Skeletal muscle satellite cell (primary cell): Measurements from ENCODE around the gene ZBTB45.

ENCODE experiments used
- H3K27me3 ChIP-seq: 2 replicates; pipeline ENCODE4 v1.7.0; 2013; ENCODE audit warnings: low read length; ENCODE audit not compliant: control insufficient read depth, insufficient read depth
- H3K36me3 ChIP-seq: 2 replicates; pipeline ENCODE4 v1.7.0; 2013; ENCODE audit warnings: mild to moderate bottlenecking, control low read depth, low read length; ENCODE audit not compliant: insufficient read depth
- H3K4me1 ChIP-seq: 2 replicates; pipeline ENCODE4 v1.7.0; 2013; ENCODE audit warnings: low read length; ENCODE audit not compliant: control insufficient read depth, insufficient read depth
- H3K4me2 ChIP-seq: 2 replicates; pipeline ENCODE4 v1.7.0; 2013; ENCODE audit warnings: mild to moderate bottlenecking, low read length
- H3K4me3 ChIP-seq: 2 replicates; pipeline ENCODE4 v1.7.0; 2013; ENCODE audit warnings: low read length
- H3K9ac ChIP-seq: 2 replicates; pipeline ENCODE4 v1.7.0; 2013; ENCODE audit warnings: mild to moderate bottlenecking, low read depth, low read length, moderate library complexity
- H3K9me3 ChIP-seq: replicated peaks from 2 replicates; pipeline ENCODE4 v1.7.0; 2013; ENCODE audit warnings: mild to moderate bottlenecking, control low read depth, low read length

ZBTB45 gene

DNA sequence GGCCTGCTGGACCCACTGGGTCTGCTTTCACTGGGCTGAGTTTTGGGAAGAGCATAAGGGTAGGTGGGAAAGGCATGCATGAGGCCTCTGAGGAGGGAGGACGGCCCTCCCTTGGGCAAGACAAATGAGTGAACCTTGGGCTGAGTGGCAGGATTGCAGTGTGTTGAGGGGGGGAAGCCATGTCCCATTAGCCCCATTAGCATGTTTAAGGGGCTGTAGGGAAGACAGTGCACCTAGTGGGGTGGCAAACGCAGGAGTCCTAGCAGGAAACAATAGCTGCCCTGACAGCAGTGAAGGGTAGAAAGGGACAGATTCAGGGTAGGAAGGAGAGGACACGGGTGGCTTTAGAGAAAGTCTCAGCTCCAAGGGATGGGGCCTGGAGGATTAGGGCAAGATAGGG, 3.1 kb upstream of the ZBTB45 start:
- peaks cover 7% of the 10 kb centered on the region for H3K4me1 ChIP-seq
- H3K4me2 ChIP-seq = no peak overlapping the region
- no peaks in the 10 kb centered on the region for H3K27me3 ChIP-seq
- no peaks in the 10 kb centered on the region for H3K36me3 ChIP-seq
- no peaks in the 10 kb centered on the region for H3K9me3 ChIP-seq
- H3K4me3 ChIP-seq = no peak overlapping the region
- H3K9ac ChIP-seq = no peak overlapping the region

DNA sequence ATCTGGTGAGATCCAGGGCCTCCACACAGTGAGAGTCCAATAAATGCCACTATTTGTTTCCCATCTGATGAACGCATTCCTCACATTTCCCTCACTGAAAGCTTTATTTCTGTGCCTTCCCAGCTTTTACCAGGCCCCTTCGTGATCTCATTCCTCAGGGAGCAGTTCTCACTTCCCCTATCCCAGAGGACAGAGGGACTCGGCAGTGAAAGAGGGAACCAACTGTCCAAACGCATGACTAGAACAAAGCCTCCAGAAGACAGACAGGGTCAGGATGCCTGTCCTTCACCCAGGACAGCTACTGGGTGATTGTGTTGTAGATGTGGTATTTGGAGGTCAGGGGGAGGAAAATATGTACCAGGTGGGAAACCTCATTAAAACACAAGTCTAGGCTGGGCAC, 2.0 kb upstream of the ZBTB45 start:
- no peak overlapping the region for H3K4me3 ChIP-seq
- peaks cover 7% of the 10 kb centered on the region for H3K36me3 ChIP-seq
- no peak overlapping the region for H3K9ac ChIP-seq
- peaks cover 12% of the 10 kb centered on the region for H3K4me1 ChIP-seq
- no peaks in the 10 kb centered on the region for H3K9me3 ChIP-seq
- H3K27me3 ChIP-seq = no peaks in the 10 kb centered on the region
- H3K4me2 ChIP-seq = no peak overlapping the region

DNA sequence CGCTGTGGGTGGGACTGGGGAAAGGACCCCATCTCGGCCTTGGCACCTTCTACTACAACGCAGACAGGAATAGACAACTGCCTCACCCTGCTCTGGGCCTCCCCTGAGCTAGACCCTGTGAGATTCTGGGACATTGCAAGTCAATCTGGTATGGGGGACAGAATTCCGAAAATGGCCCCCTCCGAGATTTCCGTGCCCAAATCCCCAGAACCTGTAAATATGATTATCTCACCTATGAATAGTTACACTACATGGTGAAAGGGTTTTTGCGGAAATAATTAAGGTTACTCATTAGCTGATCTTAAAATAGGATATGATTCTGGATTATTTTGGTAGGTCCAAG, 618 bp upstream of the ZBTB45 start:
- Histone ChIP-seq H3K4me1 (peaks cover 12% of the 10 kb centered on the region), H3K36me3 (peaks cover 20% of the 10 kb centered on the region), H3K4me3 (peak overlapping the region; percentile 88), H3K9ac (peak overlapping the region; percentile 100), H3K4me2 (peak overlapping the region; percentile 100), H3K27me3 (no peaks in the 10 kb centered on the region), H3K9me3 (no peaks in the 10 kb centered on the region)

DNA sequence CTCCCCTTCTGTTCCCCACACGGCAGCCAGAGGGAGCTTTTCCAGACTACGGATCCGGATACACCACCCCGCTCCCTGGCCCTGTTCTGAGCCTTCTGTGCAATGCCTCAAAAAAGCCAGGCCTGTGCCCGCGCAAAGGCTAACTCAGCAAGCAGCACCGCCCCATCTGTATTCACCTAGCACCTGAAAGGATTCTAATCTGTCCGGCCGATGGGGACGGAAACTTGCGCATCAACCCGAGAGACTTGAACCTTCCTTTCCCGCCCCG, 589 bp downstream of the ZBTB45 start:
- H3K4me1 ChIP-seq = peaks cover 12% of the 10 kb centered on the region

DNA sequence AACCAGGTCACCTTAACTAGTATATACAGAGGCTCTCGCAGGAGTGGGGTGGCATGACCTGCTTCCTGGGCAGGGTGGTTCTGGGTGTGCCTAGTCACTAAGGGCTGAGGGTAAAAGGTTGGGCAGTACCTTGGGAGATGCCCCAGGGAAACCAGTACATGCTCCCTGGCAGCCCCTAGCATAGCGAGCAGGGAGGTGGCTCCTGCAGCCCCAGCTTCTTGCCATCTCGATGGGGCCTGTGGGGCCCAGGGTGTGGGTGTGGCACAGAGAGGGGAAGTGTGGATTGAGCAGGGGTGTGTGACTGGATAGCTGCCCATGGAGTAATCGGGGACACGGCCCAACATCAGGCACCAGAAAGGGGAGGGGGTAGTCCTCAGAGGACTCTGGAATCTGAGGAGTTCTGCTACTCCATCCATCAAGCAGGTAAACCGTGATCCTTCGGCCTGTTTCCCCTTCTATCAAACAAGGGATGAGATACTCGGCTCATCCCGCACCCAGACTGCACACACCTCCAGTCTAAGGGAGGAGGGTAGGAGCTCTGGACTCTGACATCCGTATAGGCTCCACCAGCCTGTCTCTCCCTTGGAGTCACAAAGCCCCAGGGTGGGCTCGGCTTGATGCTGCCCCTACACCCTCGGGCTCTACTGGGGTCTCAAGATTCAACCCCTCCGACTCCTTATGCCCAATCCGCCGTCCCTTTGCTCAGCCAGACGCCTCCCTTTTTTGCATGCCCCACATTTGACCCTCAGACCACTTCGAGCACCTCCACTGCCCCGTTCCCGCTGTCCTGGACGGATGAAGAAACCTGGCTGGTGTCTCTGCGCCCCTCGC, 1.1 kb downstream of the ZBTB45 start:
- H3K36me3 ChIP-seq = peaks cover 20% of the 10 kb centered on the region
- no peaks in the 10 kb centered on the region for H3K9me3 ChIP-seq
- peaks cover 12% of the 10 kb centered on the region for H3K4me1 ChIP-seq
- peak overlapping the region; percentile 100 for H3K9ac ChIP-seq
- no peaks in the 10 kb centered on the region for H3K27me3 ChIP-seq
- H3K4me3 ChIP-seq = peak overlapping the region; percentile 88
- H3K4me2 ChIP-seq = peak overlapping the region; percentile 100

More for the DNA sequence above, 589 bp downstream of the ZBTB45 start:
- Histone ChIP-seq H3K9ac (peak overlapping the region; percentile 100), H3K9me3 (no peaks in the 10 kb centered on the region), H3K4me3 (peak overlapping the region; percentile 88), H3K27me3 (no peaks in the 10 kb centered on the region), H3K4me2 (peak overlapping the region; percentile 100), H3K36me3 (peaks cover 20% of the 10 kb centered on the region)

DNA sequence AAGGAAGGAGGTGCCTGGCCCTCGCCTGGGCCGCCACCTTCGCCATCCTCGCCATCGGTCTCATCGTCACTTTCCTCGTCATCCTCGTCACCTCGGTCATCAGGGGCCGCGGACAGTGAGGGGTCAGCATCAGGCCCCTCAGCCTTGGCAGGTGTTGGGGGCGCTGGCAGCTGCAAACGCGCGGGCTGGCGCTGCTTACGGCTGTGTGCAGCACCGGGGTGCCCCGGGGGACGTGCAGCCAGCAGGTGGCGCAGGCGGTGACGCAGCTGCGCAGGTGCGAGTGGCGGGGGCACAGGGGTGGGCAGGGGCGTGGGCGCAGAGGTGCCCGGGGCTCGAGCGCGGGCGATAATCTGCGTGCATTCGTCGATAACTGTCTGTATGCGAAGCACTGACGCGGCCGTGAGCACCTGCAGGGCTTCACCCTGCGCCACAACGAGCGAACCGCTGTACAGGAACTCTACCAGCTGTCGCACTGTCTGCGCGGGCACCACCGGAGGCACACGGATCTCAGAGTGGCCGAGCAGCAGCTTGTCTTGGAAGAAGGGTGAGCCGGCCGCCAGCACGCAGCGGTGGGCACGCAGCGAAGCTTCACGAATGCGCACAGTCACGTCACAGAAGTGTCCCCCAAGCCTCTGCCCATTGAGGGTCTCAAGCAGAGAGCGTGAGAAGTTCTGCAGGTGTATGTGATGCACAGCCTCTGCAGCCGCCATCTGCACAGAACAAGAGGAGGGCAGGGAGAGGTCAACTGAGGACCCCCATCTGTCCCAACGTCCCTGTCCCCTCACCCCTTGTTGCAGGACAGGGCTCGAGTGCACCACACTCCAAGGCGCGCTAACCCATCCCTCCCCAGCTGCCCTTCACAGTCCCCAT, 2.4 kb downstream of the ZBTB45 start:
- no peaks in the 10 kb centered on the region for H3K9me3 ChIP-seq
- H3K36me3 ChIP-seq = peaks cover 26% of the 10 kb centered on the region
- peaks cover 12% of the 10 kb centered on the region for H3K4me1 ChIP-seq
- no peak overlapping the region for H3K9ac ChIP-seq
- no peak overlapping the region for H3K4me3 ChIP-seq
- no peaks in the 10 kb centered on the region for H3K27me3 ChIP-seq
- H3K4me2 ChIP-seq = peak overlapping the region; percentile 100

DNA sequence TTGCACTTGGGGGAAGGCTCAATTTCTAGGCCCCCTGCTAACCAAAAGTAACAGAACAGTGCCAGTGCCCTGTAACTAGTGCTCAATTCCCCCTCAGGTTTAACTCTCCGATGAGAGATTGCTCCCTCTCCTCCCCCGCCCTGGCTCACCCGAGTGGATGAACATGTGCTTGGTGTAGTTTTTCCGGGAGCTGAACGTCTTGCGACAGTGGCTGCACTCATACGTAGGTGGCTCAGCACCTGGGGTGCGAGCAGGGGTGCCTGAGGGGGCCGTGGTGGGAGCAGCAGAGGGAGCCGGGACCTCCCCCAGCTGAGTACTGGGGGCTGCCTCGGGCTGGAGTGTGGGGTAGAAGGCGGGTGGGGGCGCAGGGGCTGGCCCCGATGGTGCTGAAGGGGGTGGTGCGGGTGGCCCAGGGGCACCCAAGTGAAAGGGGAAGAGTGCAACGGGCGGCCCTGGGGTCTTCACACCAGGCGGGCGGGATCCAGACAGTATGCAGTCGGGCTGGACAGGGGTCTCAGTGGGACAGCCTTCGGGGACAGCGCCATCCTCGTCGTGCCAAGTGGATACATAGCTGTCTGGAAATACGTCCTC, 3.3 kb downstream of the ZBTB45 start:
- H3K4me1 ChIP-seq = peaks cover 12% of the 10 kb centered on the region
- no peak overlapping the region for H3K4me3 ChIP-seq

DNA sequence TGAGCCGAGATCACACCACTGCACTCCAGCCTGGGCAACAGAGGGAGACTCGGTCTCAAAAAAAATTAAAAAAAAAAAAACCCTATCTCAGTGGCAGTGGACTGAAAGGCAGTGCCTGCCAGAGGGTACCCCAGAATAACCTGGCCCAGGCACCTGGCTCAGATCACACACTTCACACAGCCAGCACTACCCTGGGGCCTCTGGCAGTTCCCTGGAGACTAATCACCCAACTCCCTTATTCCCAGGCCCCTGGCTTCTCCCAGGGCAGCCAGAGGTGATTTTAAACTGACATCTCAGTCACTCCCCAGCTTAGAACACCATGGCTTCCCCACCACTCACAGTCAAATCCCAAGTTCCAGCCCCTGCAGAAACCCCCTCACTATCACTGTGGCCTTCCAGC, 4.4 kb downstream of the ZBTB45 start:
- peaks cover 26% of the 10 kb centered on the region for H3K36me3 ChIP-seq
- no peak overlapping the region for H3K9ac ChIP-seq

More for the DNA sequence above, 3.3 kb downstream of the ZBTB45 start:
- H3K9ac ChIP-seq = no peak overlapping the region
- no peaks in the 10 kb centered on the region for H3K9me3 ChIP-seq
- H3K27me3 ChIP-seq = no peaks in the 10 kb centered on the region
- no peak overlapping the region for H3K4me2 ChIP-seq
- H3K36me3 ChIP-seq = peaks cover 26% of the 10 kb centered on the region

DNA sequence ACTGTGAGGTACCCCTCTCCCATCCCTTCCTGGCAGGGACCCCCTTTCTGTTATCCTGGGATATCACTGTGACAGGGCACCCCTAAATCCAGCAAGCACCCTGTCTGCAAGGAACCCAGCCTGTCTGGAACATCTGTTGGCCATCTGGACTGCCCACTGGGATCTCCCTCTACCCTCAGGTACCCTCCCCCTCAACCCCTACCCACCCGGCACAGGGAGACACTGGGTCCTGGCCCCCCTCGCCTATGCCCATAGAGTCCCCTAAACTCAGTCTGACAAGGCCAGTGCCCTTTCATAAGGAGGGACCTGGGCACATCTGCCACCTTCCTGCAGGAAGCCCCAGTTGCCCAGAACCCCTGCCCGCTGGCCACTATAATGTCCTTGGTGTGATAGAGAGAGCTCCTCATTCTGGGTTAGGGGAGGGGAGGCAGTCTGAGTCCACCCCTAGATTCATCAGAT, 5.0 kb downstream of the ZBTB45 start:
- no peaks in the 10 kb centered on the region for H3K27me3 ChIP-seq
- peak overlapping the region; percentile 28 for H3K4me2 ChIP-seq
- H3K9ac ChIP-seq = no peak overlapping the region
- peaks cover 26% of the 10 kb centered on the region for H3K36me3 ChIP-seq
- no peaks in the 10 kb centered on the region for H3K9me3 ChIP-seq
- peaks cover 12% of the 10 kb centered on the region for H3K4me1 ChIP-seq
- no peak overlapping the region for H3K4me3 ChIP-seq

More for the DNA sequence above, 4.4 kb downstream of the ZBTB45 start:
- Histone ChIP-seq H3K4me2 (no peak overlapping the region), H3K4me3 (no peak overlapping the region), H3K9me3 (no peaks in the 10 kb centered on the region), H3K4me1 (peaks cover 12% of the 10 kb centered on the region), H3K27me3 (no peaks in the 10 kb centered on the region)

DNA sequence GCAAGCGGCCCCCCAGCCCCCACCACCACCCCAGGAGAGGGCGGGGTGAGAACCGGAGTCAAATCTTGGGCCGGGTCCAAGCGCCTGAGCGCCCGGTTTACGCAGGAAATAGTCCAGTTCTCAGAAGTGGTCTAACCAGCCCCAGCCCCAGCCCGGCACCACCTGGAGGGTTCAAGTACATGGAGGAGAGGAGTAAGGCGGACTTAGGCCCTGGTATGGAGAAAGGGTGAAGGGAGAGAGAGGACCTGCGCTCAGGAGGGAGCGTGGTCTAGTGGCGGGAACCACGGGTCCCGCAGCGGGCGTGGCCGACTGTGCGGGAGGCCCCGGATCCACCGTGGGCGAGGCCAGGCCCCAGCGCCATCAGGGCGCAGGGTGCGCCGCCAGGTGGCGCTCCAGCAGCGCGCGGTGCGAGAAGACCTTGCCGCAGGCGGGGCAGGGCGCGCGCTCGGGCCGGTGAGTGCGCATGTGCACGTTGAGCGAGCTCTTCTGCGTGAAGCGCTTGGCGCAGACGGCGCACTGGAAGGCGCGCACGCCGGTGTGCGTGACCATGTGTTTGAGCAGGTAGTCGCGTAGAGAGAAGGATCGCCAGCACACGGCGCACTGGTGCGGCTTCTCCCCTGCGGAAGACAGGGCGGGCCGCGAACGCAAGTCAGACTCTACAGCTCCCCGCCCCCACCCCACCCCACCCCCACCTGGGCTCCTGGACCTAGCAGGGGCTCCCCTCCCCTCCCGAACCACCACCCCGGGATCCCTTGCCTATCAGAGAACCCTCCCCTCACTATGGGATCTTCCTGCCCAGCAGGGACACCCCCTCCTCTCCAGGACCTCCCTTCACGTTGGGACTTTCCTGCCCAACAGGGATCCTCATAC, 5.7 kb downstream of the ZBTB45 start:
- no peaks in the 10 kb centered on the region for H3K27me3 ChIP-seq
- peaks cover 26% of the 10 kb centered on the region for H3K36me3 ChIP-seq
- H3K9ac ChIP-seq = no peak overlapping the region
- H3K9me3 ChIP-seq = no peaks in the 10 kb centered on the region
- H3K4me1 ChIP-seq = peaks cover 12% of the 10 kb centered on the region
- no peak overlapping the region for H3K4me3 ChIP-seq
- H3K4me2 ChIP-seq = peak overlapping the region; percentile 28
